IMR-90 (cell line): ENCODE data around the gene KRTAP3-2. TPM values are rescaled to one million over a fixed set of nuclear protein-coding genes. Genes with fewer than 3 reads are reported as not detected.

ENCODE experiments used
- ATAC-seq: fragments of 200-7000 bp; cut with Tn5 transposase; 2 replicates; pipeline ENCODE4 v1.9.1; 2020; ENCODE audit warnings: low read depth, mild to moderate bottlenecking, moderate library complexity
- BruUV-seq: library from RNA; stranded (reverse); fragments of 400-500 nt; replicated peaks from 2 replicates; lab custom pipeline; 2021; lab: Mats Ljungman, UMichigan
- CTCF ChIA-PET: fragments of 300-600 bp; formaldehyde crosslinking; extraction: SDS; loops from one replicate; lab custom pipeline; 2021; ENCODE audit warnings: antibody characterized with exemption; lab: Yijun Ruan, JAX
- POLR2A ChIA-PET: fragments of 300-600 bp; sonication (Branson Sonifier 250); formaldehyde crosslinking; loops from one replicate; lab custom pipeline; 2022; ENCODE audit warnings: antibody characterized with exemption; ENCODE audit not compliant: unreplicated experiment; lab: Charles Lee
- DNase-seq: peaks from one replicate; pipeline ENCODE4 v3.0.0; 2013
- H2AFZ ChIP-seq: replicated peaks from 2 replicates; pipeline ENCODE3; 2013; ENCODE audit warnings: low read length, mild to moderate bottlenecking; ENCODE audit not compliant: poor library complexity
- H2AK5ac ChIP-seq: 2 replicates; pipeline ENCODE4 v1.6.1; 2013; ENCODE audit warnings: low read depth, low read length, inconsistent platforms
- H2AK9ac ChIP-seq: replicated peaks from 2 replicates; pipeline ENCODE3; 2013; ENCODE audit warnings: mild to moderate bottlenecking, low read depth, low read length, moderate library complexity; ENCODE audit not compliant: poor library complexity
- H2BK120ac ChIP-seq: 2 replicates; pipeline ENCODE4 v1.6.1; 2013; ENCODE audit warnings: low read depth, low read length, inconsistent platforms
- H2BK15ac ChIP-seq: 3 replicates; pipeline ENCODE4 v1.6.1; 2013; ENCODE audit warnings: low read depth, low read length, inconsistent platforms
- H2BK20ac ChIP-seq: 2 replicates; pipeline ENCODE4 v1.6.1; 2013; ENCODE audit warnings: low read depth, mild to moderate bottlenecking, inconsistent platforms, low read length, moderate library complexity
- H2BK5ac ChIP-seq: 2 replicates; pipeline ENCODE4 v1.6.1; 2013; ENCODE audit warnings: mild to moderate bottlenecking, low read depth, low read length, inconsistent platforms; ENCODE audit not compliant: poor library complexity, severe bottlenecking
- H3K14ac ChIP-seq: replicated peaks from 2 replicates; pipeline ENCODE4 v1.6.1; 2013; ENCODE audit warnings: low read depth, low read length, inconsistent platforms
- H3K18ac ChIP-seq: 2 replicates; pipeline ENCODE4 v1.6.1; 2013; ENCODE audit warnings: low read depth, low read length, control low read depth
- H3K23ac ChIP-seq: 2 replicates; pipeline ENCODE4 v1.6.1; 2013; ENCODE audit warnings: low read depth, low read length, inconsistent platforms
- H3K27ac ChIP-seq: 2 replicates; pipeline ENCODE4 v1.5.1; 2013; ENCODE audit warnings: mild to moderate bottlenecking, control low read depth, low read length; ENCODE audit not compliant: insufficient read depth
- H3K27me3 ChIP-seq: 2 replicates; pipeline ENCODE4 v1.6.1; 2013; ENCODE audit warnings: low read length; ENCODE audit not compliant: control insufficient read depth, insufficient read depth
- H3K36me3 ChIP-seq: 2 replicates; pipeline ENCODE4 v1.6.1; 2013; ENCODE audit warnings: low read length, mixed read lengths; ENCODE audit not compliant: control insufficient read depth, insufficient read depth
- H3K4ac ChIP-seq: 2 replicates; pipeline ENCODE4 v1.6.1; 2013; ENCODE audit warnings: low read depth, low read length, inconsistent platforms
- H3K4me1 ChIP-seq: 2 replicates; pipeline ENCODE4 v1.6.1; 2013; ENCODE audit warnings: low read length, mixed read lengths; ENCODE audit not compliant: control insufficient read depth, insufficient read depth
- H3K4me2 ChIP-seq: 2 replicates; pipeline ENCODE4 v1.6.1; 2013; ENCODE audit warnings: low read depth, mild to moderate bottlenecking, control low read depth, low read length, moderate library complexity
- H3K4me3 ChIP-seq: 2 replicates; pipeline ENCODE4 v1.5.1; 2013; ENCODE audit warnings: low read depth, mild to moderate bottlenecking, control low read depth, low read length, moderate library complexity; ENCODE audit not compliant: insufficient read depth
- H3K56ac ChIP-seq: 2 replicates; pipeline ENCODE4 v1.6.1; 2013; ENCODE audit warnings: low read length, inconsistent platforms; ENCODE audit not compliant: insufficient read depth; ENCODE audit errors: extremely low read depth
- H3K79me1 ChIP-seq, 2 experiments: 2 replicates each; pipeline ENCODE4 v1.6.1; 2013; ENCODE audit warnings: low read length in 2 of 2, inconsistent platforms in 1 of 2, low read depth in 1 of 2
- H3K9ac ChIP-seq: 2 replicates; pipeline ENCODE4 v1.6.1; 2013; ENCODE audit warnings: low read depth, low read length, control low read depth
- H3K9me1 ChIP-seq: 2 replicates; pipeline ENCODE4 v1.6.1; 2013; ENCODE audit warnings: low read length, inconsistent platforms; ENCODE audit not compliant: insufficient read depth
- H3K9me3 ChIP-seq: 2 replicates; pipeline ENCODE4 v1.6.1; 2013; ENCODE audit warnings: low read length; ENCODE audit not compliant: control insufficient read depth, insufficient read depth
- H4K20me1 ChIP-seq: 2 replicates; pipeline ENCODE4 v1.6.1; 2013; ENCODE audit warnings: low read length, inconsistent platforms; ENCODE audit not compliant: insufficient read depth
- H4K5ac ChIP-seq: 2 replicates; pipeline ENCODE4 v1.6.1; 2013; ENCODE audit warnings: mild to moderate bottlenecking, low read depth, low read length, control low read depth
- H4K8ac ChIP-seq, 2 experiments: 2 replicates each; pipeline ENCODE4 v1.6.1; 2013; ENCODE audit warnings: low read depth in 2 of 2, low read length in 2 of 2, control low read depth in 1 of 2, inconsistent platforms in 1 of 2
- H4K91ac ChIP-seq: 2 replicates; pipeline ENCODE4 v1.6.1; 2013; ENCODE audit warnings: low read depth, low read length, inconsistent platforms; ENCODE audit not compliant: insufficient read depth
- BHLHE40 ChIP-seq: fragments of 150-350 bp; IDR thresholded peaks from 2 replicates; pipeline ENCODE4 v1.6.1; 2016; ENCODE audit warnings: mild to moderate bottlenecking, low read depth, low read length
- CHD1 ChIP-seq: IDR thresholded peaks from 2 replicates; pipeline ENCODE4 v1.6.1; 2012; ENCODE audit warnings: low read depth, low read length, improper control_type of control experiment
- CTCF ChIP-seq: conservative IDR thresholded peaks from 2 replicates; pipeline ENCODE4 v1.5.1; 2012; ENCODE audit warnings: mild to moderate bottlenecking, low read depth, low read length, improper control_type of control experiment
- FOS ChIP-seq: fragments of 150-350 bp; IDR thresholded peaks from 2 replicates; pipeline ENCODE4 v1.6.1; 2016; ENCODE audit warnings: low read depth, low read length
- MAFK ChIP-seq: IDR thresholded peaks from 2 replicates; pipeline ENCODE4 v1.6.1; 2012; ENCODE audit warnings: low read depth, low read length, improper control_type of control experiment
- RCOR1 ChIP-seq: IDR thresholded peaks from 2 replicates; pipeline ENCODE4 v1.6.1; 2012; ENCODE audit warnings: mild to moderate bottlenecking, low read length, improper control_type of control experiment; ENCODE audit not compliant: insufficient replicate concordance
- RFX5 ChIP-seq: IDR thresholded peaks from 2 replicates; pipeline ENCODE4 v1.8.0; 2012; ENCODE audit warnings: low read depth, mild to moderate bottlenecking, low read length, moderate library complexity
- WGBS, 2 experiments: methylation state at CpG; one replicate each; pipeline versions ENCODE4 v1.1.5 to v1.1.7; 2013; ENCODE audit warnings: missing lambda C conversion rate in 2 of 2; ENCODE audit not compliant: insufficient read length in 1 of 2; ENCODE audit errors: extremely low coverage in 2 of 2; 5-methylcytosine and 5-hydroxymethylcytosine counted together
- dilution Hi-C: fragments of 300-500 bp; cut with HindIII; formaldehyde crosslinking; loops from one replicate; pipeline ENCODE4 v1.14.3; 2018; ENCODE audit warnings: low sequenced_read_pairs; ENCODE audit not compliant: unreplicated experiment
- in situ Hi-C: fragments of 300-500 bp; cut with MboI; formaldehyde crosslinking; loops from 3 replicates; pipeline ENCODE4 v1.14.3; 2019; ENCODE audit warnings: low sequenced_read_pairs, inconsistent platforms, mixed read lengths
- intact Hi-C: fragments of 100-400 bp; cut with micrococcal nuclease; formaldehyde crosslinking; loops from 2 replicates; pipeline ENCODE4 v1.10.0; 2022
- polyA plus RNA-seq, 3 experiments: library from polyadenylated mRNA; depleted of rRNA; stranded (reverse); fragments of >200 nt; gene quantifications; 2 replicates each; pipeline ENCODE4 v1.2.3, GENCODE V29; 2012; ENCODE audit warnings: low replicate concordance in 1 of 3
- total RNA-seq: library from RNA; depleted of rRNA; stranded (reverse); fragments of >200 nt; gene quantifications from 2 replicates; pipeline ENCODE4 v1.2.3, GENCODE V29; 2012

The KRTAP3-2 gene
- total and polyA plus RNA-seq, 2 of the 4 experiments (the other 2 are of a cell fraction), result not detected

DNA sequence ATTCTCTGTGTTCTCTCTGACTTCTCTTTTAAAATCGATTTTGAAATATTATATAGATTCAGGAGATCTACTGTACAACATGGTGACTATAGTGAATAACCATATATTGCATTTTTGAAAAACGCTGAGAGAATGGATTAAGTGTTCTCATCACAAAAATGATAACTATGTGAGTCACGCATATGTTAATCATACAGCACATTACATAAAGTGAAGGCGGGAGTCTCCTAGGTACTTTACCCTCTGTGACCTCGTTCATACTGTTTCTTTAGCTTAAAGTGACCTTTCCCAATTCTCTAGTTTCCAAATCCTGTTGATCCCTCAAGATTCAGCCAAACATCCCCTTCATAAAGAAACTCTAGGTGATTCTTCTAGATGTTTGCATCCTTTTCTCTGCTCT, 3.1 kb upstream of the KRTAP3-2 start:
- H3K9ac ChIP-seq, result no peak overlapping the region
- no peak overlapping the region for H2AK5ac ChIP-seq
- H3K14ac ChIP-seq, result no peak overlapping the region
- H3K18ac ChIP-seq, result no peak overlapping the region
- H3K9me3 ChIP-seq, result no peaks in the 10 kb centered on the region
- ChIA-PET POLR2A (no interaction called here), CTCF (no interaction called here)
- H3K36me3 ChIP-seq, result no peaks in the 10 kb centered on the region
- H3K4me2 ChIP-seq, result no peak overlapping the region
- no peaks in the 10 kb centered on the region for H3K4me1 ChIP-seq
- TF ChIP-seq CTCF (no peak), RFX5 (no peak), BHLHE40 (no peak), FOS (no peak), RCOR1 (no peak), CHD1 (no peak), MAFK (no peak)
- H4K91ac ChIP-seq, result no peak overlapping the region
- H2BK20ac ChIP-seq, result no peak overlapping the region
- no peak overlapping the region for H4K5ac ChIP-seq
- no peak overlapping the region for H3K56ac ChIP-seq
- ATAC-seq, result no peak
- peak; percentile 17 for DNase-seq
- no peak overlapping the region for H2AK9ac ChIP-seq
- H3K9me1 ChIP-seq, result no peaks in the 10 kb centered on the region
- H3K23ac ChIP-seq, result no peak overlapping the region
- no peaks in the 10 kb centered on the region for H3K79me1 ChIP-seq
- in situ Hi-C loops, result no loop called here
- no peak overlapping the region for H2AFZ ChIP-seq
- H3K27ac ChIP-seq, result no peak overlapping the region
- no peak overlapping the region for H2BK15ac ChIP-seq
- BruUV-seq, result no TSS peak
- H2BK5ac ChIP-seq, result no peak overlapping the region
- H4K20me1 ChIP-seq, result no peaks in the 10 kb centered on the region
- WGBS, 2 experiments, result 0% methylated on average over 1 of the region's 5 CpGs; no CpG with 5 or more reads in 1 of the 2 experiments
- H3K4ac ChIP-seq, result no peak overlapping the region
- no peak overlapping the region for H3K4me3 ChIP-seq
- intact Hi-C loops, result no loop called here
- dilution Hi-C loops, result no loop called here
- H2BK120ac ChIP-seq, result no peak overlapping the region
- H3K27me3 ChIP-seq, result no peaks in the 10 kb centered on the region
- no peak overlapping the region for H4K8ac ChIP-seq
